Motor neuron (in vitro differentiated cells): Measurements from ENCODE around the gene PLXDC1. TPM values are rescaled to one million over a fixed set of nuclear protein-coding genes. Genes with fewer than 3 reads are reported as not detected.
A peak's percentile ranks its signal among the peaks of the same experiment; 100 is the strongest.

Experiments used
- ATAC-seq, 8 experiments: fragments of 200-7000 bp; cut with Tn5 transposase; replicated peaks in 6 of 8; 2 replicates each; pipeline ENCODE4 v1.8.0; 2021; ENCODE audit warnings: mild to moderate bottlenecking in 8 of 8, moderate library complexity in 8 of 8
- H3K27ac ChIP-seq, 2 donors: fragments of 250-450 bp; sonication (Bioruptor Pico); 2 replicates each; pipeline ENCODE4 v1.9.0; 2021; ENCODE audit warnings: antibody characterized with exemption in 2 of 2, mild to moderate bottlenecking in 2 of 2, moderate library complexity in 1 of 2
- H3K4me1 ChIP-seq, 2 donors: fragments of 250-450 bp; sonication (Bioruptor Pico); replicated peaks in 1 of 2; 2 replicates each; pipeline ENCODE4 v1.6.1; 2021; ENCODE audit warnings: antibody characterized with exemption in 2 of 2, mild to moderate bottlenecking in 2 of 2, moderate library complexity in 1 of 2
- H3K4me3 ChIP-seq, 5 donors: fragments of 250-450 bp; sonication (Bioruptor Pico); 2 replicates each; pipeline ENCODE4 v1.9.0; 2021; ENCODE audit warnings: antibody characterized with exemption in 5 of 5, mild to moderate bottlenecking in 5 of 5, moderate library complexity in 4 of 5
- WGBS, 10 experiments: fragments of 450-650 bp; shearing (Covaris generic); methylation state at CpG; one replicate each; pipeline ENCODE4 v1.0.0; 2022; 5-methylcytosine and 5-hydroxymethylcytosine counted together
- in situ Hi-C, 9 experiments: fragments of 400-800 bp; cut with MboI; loops; one replicate each; pipeline ENCODE4 v1.15.0; 2021; ENCODE audit warnings: low sequenced_read_pairs in 9 of 9, low pct_unique_long_range_greater_than_20kb in 2 of 9; ENCODE audit not compliant: unreplicated experiment in 9 of 9
- total RNA-seq, 8 experiments: library from RNA; unstranded; fragments of 300-600 nt; gene quantifications; 2 replicates each; pipeline versions ENCODE4 v1.2.3 to v1.2.4, GENCODE V29; 2022

Gene PLXDC1
- total RNA-seq, 8 experiments from 2014 or later = 0.37 to 4.3 (median 0.93) TPM

DNA sequence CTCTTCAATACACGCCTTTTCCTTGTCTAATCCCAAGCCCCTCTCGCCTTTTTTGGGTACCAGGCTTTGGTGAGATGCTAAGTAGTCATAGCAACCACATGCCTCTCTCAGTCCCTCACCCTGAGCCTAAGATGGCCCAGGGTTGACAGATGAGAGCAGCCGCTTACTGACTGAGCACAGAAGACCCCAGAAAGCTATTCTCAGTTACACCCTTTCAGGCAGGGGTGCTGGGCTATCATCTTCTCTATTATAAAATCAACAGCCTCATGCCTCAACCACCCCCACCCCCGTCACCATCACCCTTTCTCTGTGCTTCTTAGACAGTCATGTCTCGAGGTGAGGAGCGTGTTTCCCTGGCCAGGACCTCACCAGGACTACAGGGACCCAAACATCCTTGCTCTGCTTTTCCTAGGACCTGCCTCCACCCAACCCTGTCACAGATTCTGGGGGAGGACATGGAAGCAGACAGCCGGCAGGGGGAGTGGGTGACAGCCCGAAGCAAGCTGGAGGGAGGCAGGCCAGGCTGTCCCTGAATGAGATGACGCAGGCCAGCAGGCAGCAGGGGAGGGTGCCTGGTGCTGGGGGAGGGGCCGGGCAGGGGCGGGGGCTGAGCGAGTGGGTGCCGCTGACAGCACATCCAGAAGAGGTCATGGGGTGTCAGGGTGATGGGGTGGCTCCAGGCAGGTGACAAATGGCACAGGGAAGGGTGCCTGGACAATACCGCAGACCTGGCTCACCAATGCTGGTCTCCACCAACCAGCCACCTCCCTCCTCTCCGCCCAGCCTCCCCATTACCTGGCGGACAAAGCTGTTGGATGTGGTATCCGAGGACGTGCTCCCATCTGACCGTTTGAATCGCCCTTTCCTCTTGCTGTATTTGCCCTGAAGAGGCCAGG lies 42.9 kb upstream of the PLXDC1 start:
- ATAC-seq = peak; percentile 33 to 71 (median 68)
- H3K4me3 ChIP-seq = peak overlapping the region; percentile 14 to 91 (median 76)
- in situ Hi-C loops = no loop called here
- peaks cover 35 to 36% of the 10 kb centered on the region in 2 donors for H3K4me1 ChIP-seq
- peak overlapping the region; percentile 70 for H3K27ac ChIP-seq
- WGBS, 10 experiments = 33 to 77% (median 63%) methylated on average over 1 to 6 of the region's 20 CpGs; no CpG with 5 or more reads in 4 of the 10 experiments

DNA sequence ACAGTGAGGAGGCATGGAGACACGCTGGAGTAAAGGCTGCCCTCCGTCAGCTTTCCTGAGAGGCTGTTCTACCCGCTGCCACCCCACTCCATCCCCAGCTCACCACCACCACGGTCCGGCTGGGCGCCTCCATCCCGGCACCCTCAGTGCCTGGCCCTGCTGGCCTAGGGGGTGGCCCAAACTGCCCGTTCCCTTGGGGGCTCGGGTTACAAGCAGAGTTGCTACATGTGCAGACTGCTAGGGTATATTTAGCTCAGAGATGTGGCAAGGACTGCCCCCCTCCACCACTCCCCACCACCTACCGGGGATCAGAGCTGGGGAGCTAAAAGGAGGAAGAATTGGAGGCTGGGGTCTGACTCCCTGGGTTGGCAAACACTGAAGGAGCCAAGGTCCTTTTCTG lies 41.9 kb upstream of the PLXDC1 start:
- in situ Hi-C loops = no loop called here
- no peak for ATAC-seq
- Histone ChIP-seq H3K4me3 (no peak overlapping the region), H3K4me1 (peaks cover 31 to 32% of the 10 kb centered on the region in 2 donors), H3K27ac (no peak overlapping the region)
- 90 to 96% methylated on average over 2 to 5 of the region's 10 CpGs; no CpG with 5 or more reads in 8 of the 10 experiments for WGBS, 10 experiments

DNA sequence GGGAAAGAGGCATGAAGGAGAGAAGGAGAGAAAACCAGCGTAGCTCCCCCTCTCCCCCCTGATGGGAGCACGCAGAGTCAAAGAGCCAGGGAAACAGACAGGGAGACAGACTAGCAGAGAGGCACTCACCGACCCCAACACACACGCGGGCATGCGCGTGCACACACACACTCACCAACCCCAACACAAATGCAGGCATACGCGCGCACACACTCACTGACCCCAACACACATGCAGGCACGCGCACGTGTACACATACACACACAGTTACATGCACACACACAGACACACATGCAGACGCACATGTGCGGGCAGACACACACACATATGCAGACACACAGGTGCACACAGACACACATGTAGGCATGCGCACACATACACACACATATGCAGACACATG lies 41.5 kb upstream of the PLXDC1 start:
- 90 to 100% (median 94%) methylated on average over 1 to 12 of the region's 16 CpGs; no CpG with 5 or more reads in 6 of the 10 experiments for WGBS, 10 experiments
- in situ Hi-C loops = no loop called here
- ATAC-seq = no peak
- no peak overlapping the region for H3K27ac ChIP-seq
- H3K4me1 ChIP-seq = peaks cover 28% of the 10 kb centered on the region in 2 donors
- no peak overlapping the region for H3K4me3 ChIP-seq

DNA sequence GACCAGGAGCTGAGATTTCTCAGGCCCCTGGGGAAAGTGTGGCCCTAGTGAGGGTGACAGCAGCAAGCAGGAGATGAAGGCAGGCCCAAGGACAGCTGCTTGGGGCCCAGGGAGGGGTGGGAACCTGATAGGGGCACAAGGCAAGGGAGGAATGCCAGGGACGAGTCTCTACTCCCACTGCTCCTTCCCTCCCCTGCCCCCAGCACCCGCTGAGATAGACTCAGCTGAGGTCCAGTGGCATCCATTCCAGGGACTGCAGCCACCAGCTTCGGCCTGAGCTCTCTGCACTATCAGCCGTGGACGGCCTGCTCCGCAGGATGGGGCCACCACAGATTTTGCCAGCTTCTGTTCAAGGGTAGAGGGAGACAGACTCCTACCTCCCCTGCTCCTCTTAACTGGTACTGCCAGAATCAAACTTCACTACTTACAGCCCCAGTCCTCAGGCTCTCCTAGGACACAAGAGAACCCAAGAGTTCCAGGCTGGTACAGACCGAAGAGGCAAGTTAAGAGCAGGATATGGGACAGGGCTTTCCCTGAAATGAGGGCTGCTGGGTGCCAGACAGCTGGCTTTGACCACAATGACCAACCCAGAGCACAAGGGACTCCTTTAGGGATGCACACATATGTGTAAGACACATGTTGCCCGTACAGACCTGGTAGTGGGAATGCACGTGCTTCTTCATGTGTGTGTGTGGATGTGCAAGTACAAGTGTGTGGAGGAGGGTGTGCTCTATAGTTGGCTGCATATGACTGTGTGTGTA lies 40.5 kb upstream of the PLXDC1 start:
- WGBS, 10 experiments = 40 to 100% (median 83%) methylated on average over 1 to 7 of the region's 9 CpGs; no CpG with 5 or more reads in 5 of the 10 experiments
- in situ Hi-C loops = no loop called here
- H3K4me3 ChIP-seq = no peak overlapping the region
- no peak overlapping the region for H3K27ac ChIP-seq
- H3K4me1 ChIP-seq = peaks cover 26% of the 10 kb centered on the region in 2 donors
- no peak for ATAC-seq

DNA sequence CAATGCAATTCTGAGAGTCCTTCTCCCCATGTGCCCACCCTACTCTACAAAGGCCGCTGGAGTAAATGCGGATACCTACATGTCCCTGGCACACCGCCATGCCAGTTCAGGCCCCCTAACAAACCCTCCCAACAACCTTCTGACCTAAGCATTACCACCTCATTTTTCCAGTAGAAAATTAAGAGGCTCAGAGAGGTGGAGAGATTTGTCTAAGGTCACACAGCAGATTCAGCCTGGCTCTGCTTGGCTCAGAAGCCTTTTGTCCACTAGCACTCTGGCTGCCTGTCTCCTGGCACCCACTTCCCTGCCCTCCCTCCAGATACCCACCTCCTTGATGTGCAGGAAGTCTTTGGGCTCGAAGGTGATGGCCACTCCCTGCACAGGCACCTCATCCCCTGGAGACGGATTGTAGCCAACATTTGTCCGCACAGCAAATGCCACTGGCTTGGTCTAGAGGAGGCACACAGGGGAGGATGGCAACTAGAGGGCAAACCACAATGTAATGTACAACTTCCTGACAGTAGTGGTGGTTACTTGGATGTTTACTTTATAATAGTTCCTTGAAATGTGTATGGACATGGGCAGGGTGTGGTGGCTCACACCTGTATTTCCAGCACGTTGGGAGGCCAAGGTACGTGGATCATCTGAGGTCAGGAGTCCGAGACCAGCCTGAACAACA lies 35.9 kb upstream of the PLXDC1 start:
- Histone ChIP-seq H3K4me1 (no peaks in the 10 kb centered on the region), H3K4me3 (no peak overlapping the region), H3K27ac (no peak overlapping the region)
- no peak for ATAC-seq
- 92 to 100% (median 100%) methylated on average over 1 to 7 of the region's 9 CpGs; no CpG with 5 or more reads in 2 of the 10 experiments for WGBS, 10 experiments
- in situ Hi-C loops = no loop called here

DNA sequence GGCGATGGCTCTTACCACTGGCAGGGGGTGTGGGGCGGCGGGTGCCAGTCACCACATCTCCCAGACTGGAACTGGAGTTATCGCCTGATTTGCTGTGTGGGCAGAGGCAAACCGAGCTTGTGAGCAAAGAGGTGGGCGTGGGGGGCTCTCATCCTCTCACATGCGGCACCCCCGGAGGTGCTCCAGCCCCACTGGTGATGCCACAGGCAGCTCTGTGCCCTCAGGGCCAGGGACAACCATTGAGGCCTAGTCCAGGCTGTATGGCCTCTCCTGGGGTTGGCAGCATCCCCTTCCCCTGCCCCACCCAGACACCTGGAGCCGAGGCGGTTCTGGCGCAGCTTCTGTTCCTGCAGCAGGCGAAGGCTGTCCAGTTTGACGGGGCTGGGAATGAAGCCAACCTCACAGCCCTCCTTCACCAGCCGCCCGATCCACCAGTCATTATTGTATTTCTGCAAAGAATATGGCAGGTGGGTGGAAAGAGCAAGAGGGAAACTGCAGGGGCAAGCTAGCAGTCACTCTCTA lies 35.1 kb upstream of the PLXDC1 start:
- no peak overlapping the region for H3K27ac ChIP-seq
- 80 to 100% (median 100%) methylated on average over 1 to 6 of the region's 15 CpGs; no CpG with 5 or more reads in 7 of the 10 experiments for WGBS, 10 experiments
- H3K4me1 ChIP-seq = no peaks in the 10 kb centered on the region
- no peak overlapping the region for H3K4me3 ChIP-seq
- no peak for ATAC-seq
- in situ Hi-C loops = no loop called here

DNA sequence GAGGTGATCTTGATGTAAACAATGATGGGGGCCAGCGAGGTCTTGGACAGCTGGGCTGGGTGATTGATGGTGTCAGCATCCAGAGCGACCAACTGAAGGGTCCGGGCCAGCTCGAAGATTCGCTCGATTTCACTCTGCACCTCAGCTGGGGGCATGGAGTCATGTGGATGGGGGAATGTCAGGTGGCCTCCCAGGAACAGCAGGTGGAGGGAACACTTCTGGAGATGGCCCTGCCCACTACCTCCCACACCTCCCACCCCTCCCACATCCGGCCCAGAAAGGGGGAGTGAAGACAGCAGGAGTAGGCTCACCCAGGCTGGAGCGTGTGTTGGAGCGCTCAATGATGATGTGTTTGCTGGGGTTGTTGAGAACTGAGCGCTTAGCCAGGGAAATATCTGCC lies 32.3 kb upstream of the PLXDC1 start:
- no peak for ATAC-seq
- 87 to 100% (median 94%) methylated on average over 1 to 10 of the region's 10 CpGs; no CpG with 5 or more reads in 6 of the 10 experiments for WGBS, 10 experiments
- no peak overlapping the region for H3K27ac ChIP-seq
- in situ Hi-C loops = no loop called here
- H3K4me3 ChIP-seq = no peak overlapping the region
- no peaks in the 10 kb centered on the region for H3K4me1 ChIP-seq

DNA sequence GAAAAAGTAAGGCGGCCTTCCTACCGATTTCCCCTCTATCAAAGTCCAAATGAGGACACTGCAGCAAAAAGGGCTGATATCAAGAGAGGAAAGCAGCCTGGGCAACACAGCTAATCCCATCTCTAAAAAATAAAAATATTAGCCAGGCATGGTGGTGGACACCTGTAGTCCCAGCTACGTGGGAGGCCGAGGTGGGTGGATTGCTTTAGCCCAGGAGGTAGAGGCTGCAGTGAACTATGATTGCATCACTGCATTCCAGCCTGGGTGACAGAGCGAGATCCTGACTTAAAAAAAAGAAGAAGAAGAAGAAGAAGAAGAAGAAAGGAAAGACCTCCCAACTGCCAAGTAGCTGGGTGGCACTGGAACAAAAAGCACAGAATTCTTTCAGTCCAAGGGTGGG lies 31.6 kb upstream of the PLXDC1 start:
- in situ Hi-C loops = no loop called here
- Histone ChIP-seq H3K27ac (no peak overlapping the region), H3K4me3 (no peak overlapping the region), H3K4me1 (no peaks in the 10 kb centered on the region)
- no peak for ATAC-seq
- WGBS, 10 experiments = 72 to 100% (median 93%) methylated on average over 2 to 3 of the region's 5 CpGs; no CpG with 5 or more reads in 3 of the 10 experiments

DNA sequence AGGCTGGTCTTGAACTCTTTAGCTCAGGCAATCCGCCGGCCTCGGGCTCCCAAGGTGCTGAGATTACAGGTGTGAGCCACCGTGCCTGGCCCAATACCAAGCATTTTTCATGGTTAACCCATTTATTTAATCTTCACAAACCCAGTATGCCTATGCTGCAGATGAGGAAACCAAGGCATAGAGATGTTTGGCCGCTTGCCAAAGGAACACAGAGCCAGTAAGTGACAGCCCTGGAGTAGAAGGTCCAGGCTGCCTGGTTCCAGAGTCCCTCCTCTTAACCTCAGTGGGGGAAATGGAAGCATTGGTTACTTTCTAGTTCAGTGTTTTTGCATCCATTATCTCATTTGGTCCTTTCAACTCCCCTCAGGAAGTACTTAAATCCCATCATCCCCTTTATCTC lies 29.9 kb upstream of the PLXDC1 start:
- 82 to 100% (median 98%) methylated on average over 1 to 5 of the region's 5 CpGs; no CpG with 5 or more reads in 3 of the 10 experiments for WGBS, 10 experiments
- in situ Hi-C loops = no loop called here
- ATAC-seq = no peak
- no peak overlapping the region for H3K27ac ChIP-seq
- no peaks in the 10 kb centered on the region for H3K4me1 ChIP-seq
- H3K4me3 ChIP-seq = no peak overlapping the region

DNA sequence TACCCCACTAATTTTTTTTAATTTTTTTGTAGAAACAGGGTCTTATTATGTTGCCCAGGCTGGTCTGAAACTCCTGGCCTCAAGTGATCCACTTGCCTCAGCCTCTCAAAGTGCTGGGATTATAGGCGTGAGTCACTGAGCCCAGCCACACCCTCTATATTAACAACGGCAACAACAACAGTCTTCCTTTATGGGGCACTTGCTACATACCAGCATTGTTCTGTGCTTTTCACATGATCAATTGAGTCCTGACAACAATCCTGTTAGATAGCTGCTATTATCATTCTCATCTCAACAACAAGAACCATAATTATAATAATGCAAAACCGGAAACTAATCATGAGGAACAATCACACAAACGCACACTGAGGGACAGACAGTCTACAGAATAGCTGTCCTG lies 27.1 kb upstream of the PLXDC1 start:
- Histone ChIP-seq H3K27ac (no peak overlapping the region), H3K4me1 (no peaks in the 10 kb centered on the region), H3K4me3 (no peak overlapping the region)
- in situ Hi-C loops = no loop called here
- 34 to 100% (median 79%) methylated on average over 1 to 4 of the region's 4 CpGs for WGBS, 10 experiments
- peak in 7 of 8 experiments; percentile 22 to 98 (median 38) for ATAC-seq

DNA sequence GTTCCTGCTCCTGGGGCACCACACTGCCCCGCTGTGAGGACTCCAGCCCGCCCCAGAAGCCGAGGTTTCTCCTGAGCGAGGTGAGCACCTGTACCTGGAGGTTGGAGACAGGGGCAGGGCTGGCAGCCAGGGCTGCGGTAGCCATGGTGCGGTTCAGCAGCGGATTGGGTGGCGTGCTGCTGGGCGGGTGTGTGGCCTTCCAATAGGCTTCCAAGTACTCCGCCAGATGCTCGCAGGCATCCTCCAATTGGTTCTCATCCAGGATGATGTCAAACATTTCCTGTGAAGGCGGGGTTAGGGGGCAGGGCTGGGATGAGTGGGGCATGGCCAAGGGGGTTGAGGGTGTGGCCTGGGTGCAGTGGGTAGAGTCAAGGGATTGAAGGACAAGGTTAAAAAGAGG lies 25.8 kb upstream of the PLXDC1 start:
- in situ Hi-C loops = no loop called here

DNA sequence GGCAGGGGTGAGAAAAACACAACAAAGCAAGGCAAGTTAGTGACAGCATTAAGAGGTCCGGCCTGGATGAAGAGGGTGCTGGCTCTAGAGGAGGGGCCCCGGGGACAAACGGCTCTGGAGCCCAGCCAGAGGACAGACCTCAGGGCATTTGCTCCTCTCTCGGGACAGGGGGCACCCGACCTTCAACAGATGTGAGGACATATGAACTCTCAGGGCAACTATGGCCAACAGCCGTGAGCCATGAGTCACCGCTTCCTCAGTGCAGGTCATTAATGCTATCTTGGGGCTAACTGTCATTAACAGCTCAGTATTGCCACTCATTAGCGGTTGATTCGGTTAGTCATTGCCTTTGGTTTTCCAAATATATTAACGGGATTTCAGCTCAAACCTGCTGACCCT lies 24.3 kb upstream of the PLXDC1 start:
- WGBS, 10 experiments = 66 to 100% (median 95%) methylated on average over 2 to 6 of the region's 10 CpGs; no CpG with 5 or more reads in 3 of the 10 experiments
- H3K4me3 ChIP-seq = no peak overlapping the region
- ATAC-seq = peak in 3 of 8 experiments; percentile 2 to 14 (median 7)
- no peaks in the 10 kb centered on the region for H3K4me1 ChIP-seq
- no peak overlapping the region for H3K27ac ChIP-seq
- in situ Hi-C loops = no loop called here

More for the DNA sequence above, 25.8 kb upstream of the PLXDC1 start:
- 70 to 93% (median 76%) methylated on average over 5 to 10 of the region's 12 CpGs; no CpG with 5 or more reads in 7 of the 10 experiments for WGBS, 10 experiments
- Histone ChIP-seq H3K27ac (no peak overlapping the region), H3K4me3 (no peak overlapping the region), H3K4me1 (no peaks in the 10 kb centered on the region)
- ATAC-seq = peak in 2 of 8 experiments; percentile 7 to 11
